Measurements from ENCODE around the gene PAFAH1B1.
"Not testable (repeated sequence)": the region's sequence is repeated elsewhere in the genome, so short reads cannot be mapped to it uniquely, and the experiment has no call there.

The PAFAH1B1 gene

GRCh38 chr17:2594722-2595599 lies 1.5 kb downstream of the PAFAH1B1 start:
- DNase-seq, result peak; percentile 56

GRCh38 chr17:2595716-2596115 lies 2.3 kb downstream of the PAFAH1B1 start:
- DNase-seq, result no peak

GRCh38 chr17:2598166-2598565 lies 4.7 kb downstream of the PAFAH1B1 start:
- DNase-seq, result no peak

GRCh38 chr17:2602597-2603017 lies 9.2 kb downstream of the PAFAH1B1 start:
- no peak for DNase-seq

- DNase-seq, result no peak
These were observed 15.0 kb downstream of the PAFAH1B1 start for GRCh38 chr17:2608350-2608913.

- peak; percentile 24 for DNase-seq
These were observed 15.6 kb downstream of the PAFAH1B1 start for GRCh38 chr17:2609091-2609490.

- DNase-seq, result peak; percentile 77
These were observed 17.0 kb downstream of the PAFAH1B1 start for GRCh38 chr17:2610195-2611175.

GRCh38 chr17:2611627-2612026 lies 18.2 kb downstream of the PAFAH1B1 start:
- no peak for DNase-seq

GRCh38 chr17:2612630-2613029 lies 19.2 kb downstream of the PAFAH1B1 start:
- no peak for DNase-seq

- DNase-seq, result no peak
These were observed 19.8 kb downstream of the PAFAH1B1 start for GRCh38 chr17:2613089-2613808.

GRCh38 chr17:2615882-2616281 lies 22.4 kb downstream of the PAFAH1B1 start:
- no peak for DNase-seq

GRCh38 chr17:2621241-2621640 lies 27.8 kb downstream of the PAFAH1B1 start:
- no peak for DNase-seq

GRCh38 chr17:2621951-2622405 lies 28.5 kb downstream of the PAFAH1B1 start:
- DNase-seq, result not testable (repeated sequence)

- DNase-seq, result not testable (repeated sequence)
These were observed 29.4 kb downstream of the PAFAH1B1 start for GRCh38 chr17:2622721-2623301.

- no peak for DNase-seq
These were observed 30.9 kb downstream of the PAFAH1B1 start for GRCh38 chr17:2624292-2624731.

GRCh38 chr17:2626626-2627219 lies 33.3 kb downstream of the PAFAH1B1 start:
- DNase-seq, result not testable (repeated sequence)

GRCh38 chr17:2628922-2629321 lies 35.5 kb downstream of the PAFAH1B1 start:
- not testable (repeated sequence) for DNase-seq

GRCh38 chr17:2631211-2631610 lies 37.8 kb downstream of the PAFAH1B1 start:
- no peak for DNase-seq

- DNase-seq, result no peak
These were observed 41.0 kb downstream of the PAFAH1B1 start for GRCh38 chr17:2634361-2634960.

GRCh38 chr17:2635241-2635640 lies 41.8 kb downstream of the PAFAH1B1 start:
- DNase-seq, result no peak

GRCh38 chr17:2635675-2636074 lies 42.2 kb downstream of the PAFAH1B1 start:
- no peak for DNase-seq

Data from NCI-H82 (cell line).